CD4-positive, alpha-beta T cell (primary cell): ENCODE data around the gene ZNF688. TPM values are rescaled to one million over a fixed set of nuclear protein-coding genes. Genes with fewer than 3 reads are reported as not detected.
A peak's percentile ranks its signal among the peaks of the same experiment; 100 is the strongest.

ENCODE experiments used
- ATAC-seq: fragments of 200-7000 bp; cut with Tn5 transposase; one replicate; pipeline ENCODE4 v1.10.0; 2022; ENCODE audit warnings: mild to moderate bottlenecking; ENCODE audit not compliant: poor library complexity
- CTCF ChIA-PET: fragments of 350-600 bp; sonication (Branson Sonifier 250); formaldehyde crosslinking; loops from one replicate; lab custom pipeline; 2021; ENCODE audit warnings: antibody characterized with exemption, inconsistent platforms; lab: Charles Lee
- POLR2A ChIA-PET: fragments of 350-600 bp; sonication (Branson Sonifier 250); formaldehyde crosslinking; loops from one replicate; lab custom pipeline; 2021; ENCODE audit warnings: antibody characterized with exemption, inconsistent platforms; lab: Charles Lee
- DNase-seq, 14 experiments: peaks; one replicate each; pipeline ENCODE4 v3.0.0-alpha.2; 2013 to 2020; ENCODE audit warnings: mixed read lengths in 2 of 14
- H3K27ac ChIP-seq, 2 donors: one replicate each; pipeline versions ENCODE4 v1.5.1 to v1.7.0; 2013; ENCODE audit warnings: low read length in 2 of 2, low read depth in 1 of 2, mild to moderate bottlenecking in 1 of 2
- H3K27me3 ChIP-seq, 2 experiments: 1 replicate in 1 of 2; 2 replicates in 1 of 2; pipeline versions ENCODE4 v1.6.1 to v1.7.0; 2013; ENCODE audit warnings: low read length in 2 of 2, control low read depth in 1 of 2, mild to moderate bottlenecking in 1 of 2, moderate library complexity in 1 of 2; ENCODE audit not compliant: insufficient read depth in 2 of 2, control insufficient read depth in 1 of 2
- H3K36me3 ChIP-seq: one replicate; pipeline ENCODE4 v1.6.1; 2013; ENCODE audit warnings: low read length, control low read depth; ENCODE audit not compliant: insufficient read depth
- H3K4me1 ChIP-seq: one replicate; pipeline ENCODE4 v1.6.1; 2013; ENCODE audit warnings: low read length, control low read depth; ENCODE audit not compliant: insufficient read depth
- H3K4me3 ChIP-seq: one replicate; pipeline ENCODE4 v1.5.1; 2013; ENCODE audit warnings: mild to moderate bottlenecking, low read length, moderate library complexity
- H3K9me3 ChIP-seq, 2 experiments: 1 replicate in 1 of 2; 2 replicates in 1 of 2; pipeline versions ENCODE4 v1.6.1 to v1.7.0; 2013; ENCODE audit warnings: low read length in 2 of 2, mild to moderate bottlenecking in 2 of 2, control low read depth in 1 of 2, moderate library complexity in 1 of 2; ENCODE audit not compliant: control insufficient read depth in 1 of 2, insufficient read depth in 1 of 2
- H3K27ac Mint-ChIP-seq: one replicate; pipeline ENCODE4 v1.8.0; 2020; ENCODE audit warnings: mixed read lengths
- H3K27me3 Mint-ChIP-seq: one replicate; pipeline ENCODE4 v1.8.0; 2021; ENCODE audit warnings: mixed read lengths
- H3K36me3 Mint-ChIP-seq: one replicate; pipeline ENCODE4 v1.8.0; 2021; ENCODE audit warnings: low read depth, mixed read lengths
- H3K4me1 Mint-ChIP-seq: one replicate; pipeline ENCODE4 v1.8.0; 2021; ENCODE audit warnings: low read depth, mixed read lengths
- H3K4me3 Mint-ChIP-seq: one replicate; pipeline ENCODE4 v1.8.0; 2020; ENCODE audit warnings: mild to moderate bottlenecking, mixed read lengths
- H3K9me3 Mint-ChIP-seq: one replicate; pipeline ENCODE4 v1.8.0; 2020; ENCODE audit warnings: mixed read lengths
- CTCF ChIP-seq: fragments of 200-600 bp; IDR thresholded peaks from one replicate; pipeline ENCODE4 v1.8.0; 2022; ENCODE audit warnings: antibody characterized with exemption, mild to moderate bottlenecking
- intact Hi-C, 2 experiments: fragments of 100-400 bp; cut with DNase I in 1 of 2; cut with micrococcal nuclease in 1 of 2; formaldehyde crosslinking; loops; one replicate each; pipeline versions ENCODE4 v1.15.1 to v1.9.0; 2023 to 2025; cut with DNase I, micrococcal nuclease
- total RNA-seq, 174 experiments: library from RNA in 2 of 174; stranded (reverse) in 2 of 174; gene quantifications; one replicate each; pipeline ENCODE4 v1.2.3 and lab custom pipeline; 2021 to 2026

The ZNF688 gene
- total RNA-seq, 2 experiments from 2014 or later = 8.8 to 9.6 TPM

GRCh38 chr16:30527635-30528178, 43.8 kb downstream of the ZNF688 start:
- intact Hi-C loops = loop anchor here in 1 of 2 experiments (2.0 to 5.0 kb wide), 3 partner anchors 31 to 79 kb away; partner anchors contain the start of gene ZNF764
- CTCF ChIA-PET = interaction anchor here (0.8 to 4.9 kb wide), 5 partner anchors 30 to 78 kb away, joined by 4 to 22 read pairs (median 4); partner anchors contain the start of genes ZNF688, ZNF764 and ZNF785
- Histone ChIP-seq H3K4me3 (peak overlapping the region; percentile 83), H3K4me1 (peaks cover 49% of the 10 kb centered on the region), H3K9me3 (no peaks in the 10 kb centered on the region), H3K27ac (peak overlapping the region; percentile 76 to 81), H3K27me3 (no peaks in the 10 kb centered on the region), H3K36me3 (peaks cover 14% of the 10 kb centered on the region)
- POLR2A ChIA-PET = interaction anchor here (0.9 to 4.4 kb wide), 11 partner anchors 8 to 110 kb away, joined by 3 to 23 read pairs (median 4); partner anchors contain the start of genes DCTPP1, ITGAL and ZNF688
- Mint-ChIP-seq H3K36me3 (peaks cover 9% of the 10 kb centered on the region), H3K9me3 (no peaks in the 10 kb centered on the region), H3K4me3 (peak overlapping the region; percentile 88), H3K27me3 (no peaks in the 10 kb centered on the region), H3K4me1 (peaks cover 26% of the 10 kb centered on the region), H3K27ac (peak overlapping the region; percentile 81)
- TF ChIP-seq CTCF = no peak
- ATAC-seq (peak; percentile 14), DNase-seq (peak in 4 of 14 experiments; percentile 18 to 61 (median 47))

- H3K4me3 Mint-ChIP-seq = peak overlapping the region; percentile 88
- ChIA-PET POLR2A (interaction anchor here (0.7 to 4.4 kb wide), 12 partner anchors 9 to 131 kb away, joined by 3 to 23 read pairs (median 4); partner anchors contain the start of genes DCTPP1, FBRS, ZNF688 and ZNF689), CTCF (interaction anchor here (0.8 to 4.9 kb wide), 4 partner anchors 31 to 77 kb away, joined by 4 to 22 read pairs (median 4); partner anchors contain the start of genes ZNF688, ZNF764 and ZNF785)
- no peaks in the 10 kb centered on the region for H3K9me3 ChIP-seq
- H3K27ac ChIP-seq = peak overlapping the region; percentile 76 to 81
- intact Hi-C loops = loop anchor here in 1 of 2 experiments (2.0 to 5.0 kb wide), 3 partner anchors 32 to 78 kb away; partner anchors contain the start of gene ZNF764
- H3K27ac Mint-ChIP-seq = peak overlapping the region; percentile 81
- no peaks in the 10 kb centered on the region for H3K9me3 Mint-ChIP-seq
- peak overlapping the region; percentile 83 for H3K4me3 ChIP-seq
- peak; percentile 57 to 95 (median 86) for DNase-seq
- peaks cover 49% of the 10 kb centered on the region for H3K4me1 ChIP-seq
- peaks cover 12% of the 10 kb centered on the region for H3K36me3 ChIP-seq
- ATAC-seq = peak; percentile 71
- H3K4me1 Mint-ChIP-seq = peaks cover 26% of the 10 kb centered on the region
- H3K27me3 Mint-ChIP-seq = no peaks in the 10 kb centered on the region
- no peaks in the 10 kb centered on the region for H3K27me3 ChIP-seq
- H3K36me3 Mint-ChIP-seq = peaks cover 14% of the 10 kb centered on the region
- peak; percentile 18 for TF ChIP-seq CTCF
Measured at GRCh38 chr16:30526823-30527634, 44.5 kb downstream of the ZNF688 start.
